GM18870 (cell line): ENCODE results near the gene NSFL1C.
A peak's percentile ranks its signal among the peaks of the same experiment; 100 is the strongest.

Experiments
- ATAC-seq: cut with Tn5 transposase; IDR thresholded peaks from one replicate; pipeline ENCODE4 v1.9.1; 2021; ENCODE audit warnings: moderate library complexity; ENCODE audit not compliant: unreplicated experiment

NSFL1C gene

GRCh38 chr20:1393507-1393882 is 73.2 kb downstream of the NSFL1C start:
- ATAC-seq, result no peak

GRCh38 chr20:1392693-1393506 is 73.7 kb downstream of the NSFL1C start, which contains the start of gene FKBP1A:
FKBP1A (minus strand) TSS chr20:1393054; CDS start chr20:1392998, 56 bp downstream.
- peak; percentile 67 for ATAC-seq

GRCh38 chr20:1392443-1392692 is 74.3 kb downstream of the NSFL1C start:
- no peak for ATAC-seq
